ENCODE results near the gene PCGF1. TPM values are rescaled to one million over a fixed set of nuclear protein-coding genes. Genes with fewer than 3 reads are reported as not detected.
"Not testable (repeated sequence)": the region's sequence is repeated elsewhere in the genome, so short reads cannot be mapped to it uniquely, and the experiment has no call there.

PCGF1 gene
- total and polyA plus RNA-seq, 9 of the 15 experiments (the other 6 are each of a cell fraction or from before 2014, with no cell fraction given): 20.3 to 45.7 (median 29.3) TPM

DNA sequence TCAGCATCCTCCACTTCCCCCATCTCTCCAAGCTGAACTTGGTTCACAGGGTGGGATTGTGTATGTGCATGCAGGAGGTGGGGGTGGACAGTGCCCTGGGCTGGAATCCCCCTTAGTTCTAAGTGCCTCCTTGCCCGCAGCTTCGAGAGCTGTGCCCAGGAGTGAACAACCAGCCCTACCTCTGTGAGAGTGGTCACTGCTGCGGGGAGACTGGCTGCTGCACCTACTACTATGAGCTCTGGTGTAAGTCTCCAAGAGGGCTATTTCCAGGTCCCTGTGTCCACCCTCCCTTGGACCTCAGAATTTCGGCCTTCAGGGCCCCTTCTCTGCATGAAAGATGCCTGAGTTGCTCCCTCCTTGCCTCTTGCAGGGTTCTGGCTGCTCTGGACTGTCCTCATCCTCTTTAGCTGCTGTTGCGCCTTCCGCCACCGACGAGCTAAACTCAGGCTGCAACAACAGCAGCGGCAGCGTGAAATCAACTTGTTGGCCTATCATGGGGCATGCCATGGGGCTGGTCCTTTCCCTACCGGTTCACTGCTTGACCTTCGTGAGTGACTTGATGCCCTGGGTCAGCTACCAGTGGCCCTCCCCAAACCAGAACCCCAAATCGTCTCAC, 47.9 kb downstream of the PCGF1 start:
- H3K27ac ChIP-seq (ENCODE audit: extremely low read depth, low read depth, low read length); H3K4me2 ChIP-seq (ENCODE audit: insufficient read depth, low read length); intact Hi-C loops (cut with micrococcal nuclease); BruUV-seq (replicated peaks); ATAC-seq; CTCF ChIA-PET (ENCODE audit: low intra/inter-chr PET ratio); H2AFZ ChIP-seq (ENCODE audit: low read depth, low read length); H3K4me3 ChIP-seq; in situ Hi-C loops (cut with MboI); H3K27me3 ChIP-seq (ENCODE audit: control insufficient read depth in 2 of 2, insufficient read depth in 2 of 2, low read length in 2 of 2); DNase-seq (ENCODE audit: extremely low read depth in 1 of 4, low spot score in 3 of 4); H4K20me1 ChIP-seq (replicated peaks; ENCODE audit: control insufficient read depth, insufficient read depth, low read length); H3K9me3 ChIP-seq (replicated peaks; ENCODE audit: control insufficient read depth, insufficient read depth, low read depth, low read length); H3K9me1 ChIP-seq (ENCODE audit: control insufficient read depth, insufficient read depth, low read length); FAIRE-seq: not testable (repeated sequence)
- Histone ChIP-seq H3K9ac (ENCODE audit: insufficient read depth in 1 of 2, low read depth in 2 of 2, low read length in 2 of 2) (0 out of 4 replicates have a peak overlapping the region, but pooled peaks of 1 of the 2 experiments have one; percentile 67), H3K4me1 (replicated peaks in 1 of 2; ENCODE audit: control insufficient read depth in 2 of 2, insufficient read depth in 2 of 2, low read length in 2 of 2) (peaks cover 10 to 41% of the 10 kb centered on the region in 2 experiments), H3K36me3 (ENCODE audit: control insufficient read depth, insufficient read depth, low read length) (peaks cover 35% of the 10 kb centered on the region), H3K79me2 (ENCODE audit: control insufficient read depth, insufficient read depth, low read length) (peaks cover 21% of the 10 kb centered on the region)
- POLR2A ChIA-PET: interaction anchor here (0.6 to 2.5 kb wide), 6 partner anchors 22 to 433 kb away, joined by 3 to 12 read pairs (median 4); partner anchors contain the start of genes AUP1, C2orf81, HTRA2 and WDR54
- 51% methylated on average over 13 of the region's 13 CpGs for WGBS (ENCODE audit: insufficient coverage, low coverage, missing lambda C conversion rate)
- TF ChIP-seq POLR2A (conservative IDR thresholded peaks at IDR 0.05): peak; percentile 67
- peak; percentile 1 for TF ChIP-seq KDM5B (IDR thresholded peaks at IDR 0.05; ENCODE audit: insufficient replicate concordance, low read depth, low read length)
- TF ChIP-seq SUPT5H (IDR thresholded peaks at IDR 0.05): peak; percentile 62; the same call in 1 of the 2 replicates
- peak; percentile 58 for TF ChIP-seq POLR2B (IDR thresholded peaks at IDR 0.05; ENCODE audit: low read depth, partially characterized antibody)
- peak; percentile 39; the same call in 1 of the 2 replicates for TF ChIP-seq POLR2G (IDR thresholded peaks at IDR 0.05; ENCODE audit: low read depth, low read length)

Data from K562 (cell line).